ENCODE measurements around the gene H6PD.

GRCh38 chr1:9302745-9303524, 68.4 kb downstream of the H6PD start:
- TF ChIP-seq POLR2AphosphoS5 (IDR thresholded peaks at IDR 0.05; ENCODE audit: low read depth, low read length) (no peak), POLR2A (IDR thresholded peaks at IDR 0.05; ENCODE audit: low read depth, low read length) (no peak), TAF1 (IDR thresholded peaks at IDR 0.05; ENCODE audit: low read depth, low read length) (no peak), POU2F2 (IDR thresholded peaks at IDR 0.05; ENCODE audit: low read depth, low read length) (no peak), SPI1 (IDR thresholded peaks at IDR 0.05; ENCODE audit: low read depth, low read length) (no peak), PAX5 (IDR thresholded peaks at IDR 0.05; ENCODE audit: insufficient read depth, low read length, severe bottlenecking) (no peak)

All from GM12891 (cell line).